ENCODE measurements around the gene ITPRID1. TPM values are rescaled to one million over a fixed set of nuclear protein-coding genes. Genes with fewer than 3 reads are reported as not detected.

ITPRID1 gene
- total RNA-seq, 2 experiments from 2014 or later, result not detected

- Mint-ChIP-seq H3K9me3 (no peaks in the 10 kb centered on the region), H3K4me1 (ENCODE audit: low read depth) (no peaks in the 10 kb centered on the region), H3K36me3 (ENCODE audit: low read depth) (no peaks in the 10 kb centered on the region), H3K27ac (no peak overlapping the region), H3K27me3 (peaks cover 7% of the 10 kb centered on the region), H3K4me3 (no peak overlapping the region)
- DNase-seq (no peak), ATAC-seq (ENCODE audit: poor library complexity) (no peak)
- no peaks in the 10 kb centered on the region for H3K4me1 ChIP-seq (ENCODE audit: insufficient read depth, low read length)
- no peak overlapping the region for H3K27ac ChIP-seq (ENCODE audit: low read depth in 1 of 2, low read length in 2 of 2)
- H3K27me3 ChIP-seq (ENCODE audit: control insufficient read depth in 1 of 2, insufficient read depth in 2 of 2, low read length in 2 of 2), result no peaks in the 10 kb centered on the region
- no peaks in the 10 kb centered on the region for H3K36me3 ChIP-seq (ENCODE audit: insufficient read depth, low read length)
- no peak overlapping the region for H3K4me3 ChIP-seq (ENCODE audit: low read length)
- TF ChIP-seq, protein P1, sequence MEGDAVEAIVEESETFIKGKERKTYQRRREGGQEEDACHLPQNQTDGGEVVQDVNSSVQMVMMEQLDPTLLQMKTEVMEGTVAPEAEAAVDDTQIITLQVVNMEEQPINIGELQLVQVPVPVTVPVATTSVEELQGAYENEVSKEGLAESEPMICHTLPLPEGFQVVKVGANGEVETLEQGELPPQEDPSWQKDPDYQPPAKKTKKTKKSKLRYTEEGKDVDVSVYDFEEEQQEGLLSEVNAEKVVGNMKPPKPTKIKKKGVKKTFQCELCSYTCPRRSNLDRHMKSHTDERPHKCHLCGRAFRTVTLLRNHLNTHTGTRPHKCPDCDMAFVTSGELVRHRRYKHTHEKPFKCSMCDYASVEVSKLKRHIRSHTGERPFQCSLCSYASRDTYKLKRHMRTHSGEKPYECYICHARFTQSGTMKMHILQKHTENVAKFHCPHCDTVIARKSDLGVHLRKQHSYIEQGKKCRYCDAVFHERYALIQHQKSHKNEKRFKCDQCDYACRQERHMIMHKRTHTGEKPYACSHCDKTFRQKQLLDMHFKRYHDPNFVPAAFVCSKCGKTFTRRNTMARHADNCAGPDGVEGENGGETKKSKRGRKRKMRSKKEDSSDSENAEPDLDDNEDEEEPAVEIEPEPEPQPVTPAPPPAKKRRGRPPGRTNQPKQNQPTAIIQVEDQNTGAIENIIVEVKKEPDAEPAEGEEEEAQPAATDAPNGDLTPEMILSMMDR (IDR thresholded peaks at IDR 0.05), result no peak
- intact Hi-C loops (cut with DNase I, micrococcal nuclease), result no loop called here
- peaks cover 0 to 8% of the 10 kb centered on the region in 2 experiments for H3K9me3 ChIP-seq (ENCODE audit: control insufficient read depth in 1 of 2, insufficient read depth in 1 of 2, low read length in 2 of 2)
- CTCF ChIA-PET, result no interaction called here
- POLR2A ChIA-PET, result no interaction called here
Measured at GRCh38 chr7:31648288-31648687, 134.4 kb downstream of the ITPRID1 start.

DNA sequence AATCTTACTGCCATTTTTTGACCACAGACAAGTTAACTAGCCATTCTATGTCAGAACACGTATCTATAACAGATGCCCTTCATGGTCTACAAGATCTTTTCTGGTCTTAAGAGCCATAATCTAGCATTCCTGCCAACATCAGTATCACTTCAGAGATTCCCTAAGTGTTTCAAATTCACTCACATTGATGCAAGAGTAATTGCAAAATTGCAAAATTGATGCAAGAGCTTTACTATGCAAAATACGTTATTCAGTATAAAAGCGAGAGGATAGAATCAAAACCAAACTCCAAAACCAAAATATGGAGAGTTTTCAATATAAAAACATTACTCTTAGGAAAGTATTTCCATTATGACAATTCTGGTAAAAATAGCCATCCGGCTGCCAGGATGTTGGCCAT is 135.0 kb downstream of the ITPRID1 start:
- POLR2A ChIA-PET, result no interaction called here

DNA sequence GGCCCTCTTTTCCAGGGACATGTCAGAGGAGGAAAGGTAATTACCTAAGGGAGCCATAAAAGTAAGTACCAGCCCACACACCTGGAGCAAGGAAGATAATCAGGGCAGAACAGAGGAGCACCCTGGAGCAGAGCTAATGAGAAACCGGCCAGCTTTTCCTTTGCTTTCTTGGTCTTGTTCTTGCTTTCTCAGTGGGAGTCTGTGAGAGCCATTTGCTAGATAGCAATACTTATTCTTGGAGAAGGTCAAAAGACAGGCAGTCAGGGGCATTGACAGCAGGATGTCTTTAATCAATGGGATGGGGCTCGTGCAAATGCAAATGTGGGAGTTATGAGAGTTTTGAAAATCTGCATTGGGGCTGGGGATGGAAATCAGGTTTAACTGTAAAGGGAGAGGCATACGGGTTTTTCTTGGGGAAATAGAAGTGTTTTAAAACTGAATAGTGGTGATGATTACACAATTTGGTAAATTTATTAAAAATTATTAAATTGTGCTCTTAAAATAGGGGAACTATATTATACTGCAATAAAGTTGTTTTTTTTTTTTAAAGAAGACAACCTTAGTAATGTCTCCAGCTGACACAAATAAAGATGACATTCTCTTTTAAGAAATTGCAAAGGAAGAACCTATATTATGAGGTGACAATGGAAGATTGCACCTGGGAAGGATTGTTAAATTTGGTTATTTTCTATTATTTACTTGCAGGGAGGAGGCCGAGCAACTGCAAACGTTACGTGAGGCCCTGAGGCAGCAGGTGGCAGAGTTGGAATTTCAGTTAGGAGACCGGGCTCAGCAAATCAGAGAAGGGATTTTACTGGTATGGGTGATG is 137.6 kb downstream of the ITPRID1 start:
- Histone ChIP-seq H3K27ac (ENCODE audit: low read depth in 1 of 2, low read length in 2 of 2) (no peak overlapping the region), H3K4me1 (ENCODE audit: insufficient read depth, low read length) (no peaks in the 10 kb centered on the region), H3K36me3 (ENCODE audit: insufficient read depth, low read length) (no peaks in the 10 kb centered on the region), H3K27me3 (ENCODE audit: control insufficient read depth in 1 of 2, insufficient read depth in 2 of 2, low read length in 2 of 2) (no peaks in the 10 kb centered on the region), H3K4me3 (ENCODE audit: low read length) (no peak overlapping the region), H3K9me3 (ENCODE audit: control insufficient read depth in 1 of 2, insufficient read depth in 1 of 2, low read length in 2 of 2) (peaks cover 0 to 3% of the 10 kb centered on the region in 2 experiments)
- Mint-ChIP-seq H3K27ac (no peak overlapping the region), H3K9me3 (no peaks in the 10 kb centered on the region), H3K27me3 (no peaks in the 10 kb centered on the region), H3K36me3 (ENCODE audit: low read depth) (no peaks in the 10 kb centered on the region), H3K4me3 (no peak overlapping the region), H3K4me1 (ENCODE audit: low read depth) (no peaks in the 10 kb centered on the region)
- POLR2A ChIA-PET, result no interaction called here
- TF ChIP-seq, protein P1 (IDR thresholded peaks at IDR 0.05), result no peak
- intact Hi-C loops (cut with DNase I, micrococcal nuclease), result no loop called here
- ATAC-seq (ENCODE audit: poor library complexity) (no peak), DNase-seq (no peak)
- CTCF ChIA-PET, result no interaction called here

More for the DNA sequence above, 135.0 kb downstream of the ITPRID1 start:
- H3K4me1 Mint-ChIP-seq (ENCODE audit: low read depth), result no peaks in the 10 kb centered on the region
- DNase-seq (no peak), ATAC-seq (ENCODE audit: poor library complexity) (no peak)
- H3K36me3 Mint-ChIP-seq (ENCODE audit: low read depth), result no peaks in the 10 kb centered on the region
- H3K9me3 Mint-ChIP-seq, result no peaks in the 10 kb centered on the region
- no peak overlapping the region for H3K27ac Mint-ChIP-seq
- no peaks in the 10 kb centered on the region for H3K4me1 ChIP-seq (ENCODE audit: insufficient read depth, low read length)
- TF ChIP-seq, protein P1 (IDR thresholded peaks at IDR 0.05), result no peak
- CTCF ChIA-PET, result no interaction called here
- H3K36me3 ChIP-seq (ENCODE audit: insufficient read depth, low read length), result no peaks in the 10 kb centered on the region
- no peak overlapping the region for H3K4me3 Mint-ChIP-seq
- H3K27ac ChIP-seq (ENCODE audit: low read depth in 1 of 2, low read length in 2 of 2), result no peak overlapping the region
- peaks cover 4% of the 10 kb centered on the region for H3K27me3 Mint-ChIP-seq
- H3K9me3 ChIP-seq (ENCODE audit: control insufficient read depth in 1 of 2, insufficient read depth in 1 of 2, low read length in 2 of 2), result peaks cover 0 to 3% of the 10 kb centered on the region in 2 experiments
- intact Hi-C loops (cut with DNase I, micrococcal nuclease), result no loop called here
- H3K27me3 ChIP-seq (ENCODE audit: control insufficient read depth in 1 of 2, insufficient read depth in 2 of 2, low read length in 2 of 2), result no peaks in the 10 kb centered on the region
- no peak overlapping the region for H3K4me3 ChIP-seq (ENCODE audit: low read length)

Measured in CD4-positive, alpha-beta T cell (primary cell).